PC-3 (cell line): Measurements from ENCODE around the gene CBX7. TPM values are rescaled to one million over a fixed set of nuclear protein-coding genes. Genes with fewer than 3 reads are reported as not detected.

Experiments used
- ATAC-seq: fragments of 200-7000 bp; cut with Tn5 transposase; 2 replicates; pipeline ENCODE4 v1.9.1; 2020; ENCODE audit warnings: mild to moderate bottlenecking, moderate library complexity
- BruUV-seq: library from RNA; stranded (reverse); fragments of 400-500 nt; replicated peaks from 2 replicates; lab custom pipeline; 2021; lab: Mats Ljungman, UMichigan
- CTCF ChIA-PET: fragments of 300-600 bp; sonication (Branson Sonifier 250); formaldehyde crosslinking; loops from one replicate; lab custom pipeline; 2022; ENCODE audit warnings: antibody characterized with exemption; lab: Charles Lee
- POLR2A ChIA-PET: fragments of 300-600 bp; sonication (Branson Sonifier 250); formaldehyde crosslinking; loops from one replicate; lab custom pipeline; 2022; ENCODE audit warnings: antibody characterized with exemption; ENCODE audit not compliant: unreplicated experiment; lab: Charles Lee
- DNase-seq: peaks from one replicate; pipeline ENCODE4 v3.0.0-alpha.2; 2015
- H2AFZ ChIP-seq: fragments of 300-600 bp; sonication (generic); 2 replicates; pipeline ENCODE4 v1.6.0; 2016; ENCODE audit warnings: antibody characterized with exemption, low read length
- H3F3A ChIP-seq: fragments of 300-600 bp; sonication (generic); one replicate; pipeline ENCODE4 v1.6.0; 2017; ENCODE audit warnings: antibody characterized with exemption, low read length, control low read depth, mild to moderate bottlenecking; ENCODE audit not compliant: unreplicated experiment
- H3K27ac ChIP-seq: fragments of 300-600 bp; sonication (generic); 2 replicates; pipeline ENCODE4 v1.5.1; 2016; ENCODE audit warnings: mild to moderate bottlenecking, low read length
- H3K27me3 ChIP-seq: fragments of 300-600 bp; sonication (generic); 2 replicates; pipeline ENCODE4 v1.6.1; 2016; ENCODE audit warnings: low read length, mixed read lengths
- H3K36me3 ChIP-seq: fragments of 300-600 bp; sonication (generic); 2 replicates; pipeline ENCODE4 v1.6.1; 2016; ENCODE audit warnings: low read depth, mixed run types, low read length, mixed read lengths
- H3K4me1 ChIP-seq: fragments of 300-600 bp; sonication (generic); 2 replicates; pipeline ENCODE4 v1.5.1; 2016; ENCODE audit warnings: low read length; ENCODE audit not compliant: insufficient read depth
- H3K4me2 ChIP-seq: fragments of 300-600 bp; sonication (generic); 2 replicates; pipeline ENCODE4 v1.6.0; 2016; ENCODE audit warnings: low read length
- H3K4me3 ChIP-seq: fragments of 300-600 bp; sonication (generic); 2 replicates; pipeline ENCODE4 v1.5.1; 2016; ENCODE audit warnings: mild to moderate bottlenecking, low read length, mixed read lengths
- H3K79me2 ChIP-seq: fragments of 300-600 bp; sonication (generic); 2 replicates; pipeline ENCODE4 v1.6.1; 2017; ENCODE audit warnings: low read length, mixed read lengths
- H3K9ac ChIP-seq: fragments of 300-600 bp; sonication (generic); 2 replicates; pipeline ENCODE4 v1.6.0; 2016; ENCODE audit warnings: mild to moderate bottlenecking, low read length
- H3K9me2 ChIP-seq: fragments of 300-600 bp; sonication (generic); replicated peaks from 2 replicates; pipeline ENCODE4 v1.6.1; 2016; ENCODE audit warnings: mixed run types, low read length, mixed read lengths
- H3K9me3 ChIP-seq: fragments of 300-600 bp; sonication (generic); 2 replicates; pipeline ENCODE4 v1.6.1; 2016; ENCODE audit warnings: low read length, mixed read lengths
- H4K20me1 ChIP-seq: fragments of 300-600 bp; sonication (generic); 2 replicates; pipeline ENCODE4 v1.6.1; 2016; ENCODE audit warnings: low read length, mixed read lengths
- EZH2 ChIP-seq: fragments of 300-600 bp; sonication (generic); IDR thresholded peaks from one replicate; pipeline ENCODE4 v1.6.1; 2017; ENCODE audit warnings: antibody characterized with exemption, mild to moderate bottlenecking, low read length; ENCODE audit not compliant: unreplicated experiment
- EZH2phosphoT487 ChIP-seq: fragments of 300-600 bp; sonication (generic); IDR thresholded peaks from 2 replicates; pipeline ENCODE4 v1.6.1; 2018; ENCODE audit warnings: mild to moderate bottlenecking, antibody characterized with exemption, low read length, borderline replicate concordance
- intact Hi-C: fragments of 100-400 bp; cut with micrococcal nuclease; formaldehyde crosslinking; loops from 2 replicates; pipeline ENCODE4 v1.9.0; 2023
- total RNA-seq: library from RNA; depleted of rRNA; stranded (reverse); fragments of >200 nt; gene quantifications from 2 replicates; pipeline ENCODE4 v1.2.3, GENCODE V29; 2014
- TF ChIP-seq, protein P1 (sequence below): fragments of 300-600 bp; sonication (generic); conservative IDR thresholded peaks from 2 replicates; pipeline ENCODE4 v1.5.1; 2017; ENCODE audit warnings: antibody characterized with exemption, low read depth, mild to moderate bottlenecking, low read length

Gene CBX7
- total RNA-seq, 1 experiment from 2014 or later: 8.6 TPM

DNA sequence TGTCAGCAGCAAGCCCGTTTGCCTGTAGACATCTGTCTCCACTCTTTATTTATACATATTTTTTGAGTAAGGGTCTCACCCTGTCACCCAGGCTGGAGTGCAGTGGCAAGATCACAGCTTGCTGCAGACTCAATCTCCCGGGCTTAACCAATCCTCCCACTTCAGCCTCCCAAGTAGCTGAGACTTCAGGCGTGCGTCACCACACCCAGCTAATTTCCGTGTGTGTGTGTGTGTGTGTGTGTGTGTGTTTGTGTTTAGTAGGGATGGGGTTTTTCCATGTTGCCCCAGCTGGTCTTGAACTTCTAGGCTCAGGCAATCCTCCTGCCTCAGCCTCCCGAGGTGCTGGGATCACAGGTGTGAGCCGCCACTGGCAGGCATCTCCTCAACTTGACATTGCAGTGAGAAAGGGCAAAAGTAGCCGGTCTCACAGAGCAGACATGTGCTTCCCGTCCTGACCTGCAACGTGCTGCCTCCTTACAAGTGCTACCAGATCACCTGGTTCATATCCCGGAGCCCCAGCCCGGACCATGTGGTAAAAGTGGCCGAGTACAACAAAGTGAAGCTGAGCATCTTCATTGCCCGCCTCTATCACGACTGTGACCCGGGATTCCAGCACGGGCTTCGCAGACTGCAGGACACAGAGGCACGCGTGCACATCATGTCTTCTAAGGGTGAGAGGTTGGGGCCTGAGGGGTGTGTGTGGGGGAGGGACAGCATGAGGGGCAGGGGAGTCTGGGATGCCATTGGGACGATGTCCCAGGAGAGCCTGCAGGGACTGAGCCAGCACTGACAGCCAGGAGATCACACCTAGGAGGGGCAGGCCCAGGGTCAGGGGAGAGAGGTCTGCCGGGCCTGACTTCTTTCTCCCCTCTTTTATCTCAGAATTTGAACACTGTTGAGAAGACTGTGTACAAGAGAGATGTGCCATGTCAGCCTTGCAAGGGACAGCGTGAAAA, 61.1 kb downstream of the CBX7 start:
- Histone ChIP-seq H2AFZ (no peak overlapping the region), H3K79me2 (peaks cover 8% of the 10 kb centered on the region; the same call in 1 of the 2 replicates), H3K27ac (peak overlapping the region; percentile 97), H3K9me3 (no peaks in the 10 kb centered on the region), H3F3A (no peaks in the 10 kb centered on the region), H3K4me1 (peaks cover 34% of the 10 kb centered on the region), H3K4me3 (no peak overlapping the region), H4K20me1 (no peaks in the 10 kb centered on the region), H3K4me2 (peak overlapping the region; percentile 69), H3K27me3 (no peaks in the 10 kb centered on the region), H3K36me3 (no peaks in the 10 kb centered on the region), H3K9ac (peak overlapping the region; percentile 76), H3K9me2 (no peaks in the 10 kb centered on the region)
- TSS peak; percentile 67 for BruUV-seq
- DNase-seq (no peak), ATAC-seq (no peak)
- ChIA-PET POLR2A (no interaction called here), CTCF (no interaction called here)
- intact Hi-C loops: loop anchor here (2.0 kb wide), 1 partner anchor 77 kb away; the partner anchor contains the start of gene APOBEC3C
- no peak for TF ChIP-seq EZH2
- TF ChIP-seq EZH2phosphoT487: no peak
- TF ChIP-seq, protein P1, sequence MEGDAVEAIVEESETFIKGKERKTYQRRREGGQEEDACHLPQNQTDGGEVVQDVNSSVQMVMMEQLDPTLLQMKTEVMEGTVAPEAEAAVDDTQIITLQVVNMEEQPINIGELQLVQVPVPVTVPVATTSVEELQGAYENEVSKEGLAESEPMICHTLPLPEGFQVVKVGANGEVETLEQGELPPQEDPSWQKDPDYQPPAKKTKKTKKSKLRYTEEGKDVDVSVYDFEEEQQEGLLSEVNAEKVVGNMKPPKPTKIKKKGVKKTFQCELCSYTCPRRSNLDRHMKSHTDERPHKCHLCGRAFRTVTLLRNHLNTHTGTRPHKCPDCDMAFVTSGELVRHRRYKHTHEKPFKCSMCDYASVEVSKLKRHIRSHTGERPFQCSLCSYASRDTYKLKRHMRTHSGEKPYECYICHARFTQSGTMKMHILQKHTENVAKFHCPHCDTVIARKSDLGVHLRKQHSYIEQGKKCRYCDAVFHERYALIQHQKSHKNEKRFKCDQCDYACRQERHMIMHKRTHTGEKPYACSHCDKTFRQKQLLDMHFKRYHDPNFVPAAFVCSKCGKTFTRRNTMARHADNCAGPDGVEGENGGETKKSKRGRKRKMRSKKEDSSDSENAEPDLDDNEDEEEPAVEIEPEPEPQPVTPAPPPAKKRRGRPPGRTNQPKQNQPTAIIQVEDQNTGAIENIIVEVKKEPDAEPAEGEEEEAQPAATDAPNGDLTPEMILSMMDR: no peak

DNA sequence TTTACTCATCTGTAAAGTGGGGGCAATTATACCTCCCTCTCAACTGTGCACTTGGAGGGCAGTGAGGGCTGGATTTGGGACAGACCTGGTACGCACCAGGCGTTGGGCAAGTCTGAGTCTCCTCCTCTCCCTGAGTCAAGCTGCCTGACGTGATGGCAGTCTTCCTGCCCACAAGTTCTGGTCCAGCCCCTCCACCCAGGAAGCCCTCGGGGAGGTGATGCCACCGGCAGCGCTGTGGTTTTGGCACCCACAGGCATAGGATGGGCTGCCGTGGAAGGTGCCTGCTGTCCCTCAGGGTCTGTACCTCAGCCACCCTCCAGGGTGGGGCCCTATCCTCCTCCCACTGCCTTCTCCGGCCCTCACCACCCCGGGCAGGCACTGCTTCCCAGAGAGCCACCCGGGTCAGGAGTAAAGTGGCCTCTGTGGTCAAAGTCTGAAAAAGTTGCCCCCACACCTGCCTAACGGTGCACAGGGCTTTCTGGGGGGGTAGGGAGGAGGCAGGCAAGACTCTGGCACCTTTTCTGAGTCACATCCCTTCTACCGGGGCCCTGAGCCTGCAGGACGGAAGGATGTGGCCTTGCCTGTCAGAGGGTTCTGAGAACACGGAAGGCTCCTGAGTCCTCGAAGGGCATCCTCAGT, 61.9 kb downstream of the CBX7 start:
- H2AFZ ChIP-seq: no peak overlapping the region
- peak overlapping the region; percentile 81 for H3K9ac ChIP-seq
- ATAC-seq (peak; percentile 80), DNase-seq (peak; percentile 96)
- peak overlapping the region; percentile 97 for H3K27ac ChIP-seq
- H3K4me1 ChIP-seq: peaks cover 34% of the 10 kb centered on the region
- CTCF ChIA-PET: no interaction called here
- H3K79me2 ChIP-seq: peaks cover 8% of the 10 kb centered on the region; the same call in 1 of the 2 replicates
- no peaks in the 10 kb centered on the region for H3K36me3 ChIP-seq
- H3K9me3 ChIP-seq: no peaks in the 10 kb centered on the region
- no TSS peak for BruUV-seq
- peak overlapping the region; percentile 69 for H3K4me2 ChIP-seq
- H3K9me2 ChIP-seq: no peaks in the 10 kb centered on the region
- H4K20me1 ChIP-seq: no peaks in the 10 kb centered on the region
- H3K27me3 ChIP-seq: no peaks in the 10 kb centered on the region
- TF ChIP-seq, protein P1: no peak
- no peak for TF ChIP-seq EZH2
- peak; percentile 95 for TF ChIP-seq EZH2phosphoT487
- no peaks in the 10 kb centered on the region for H3F3A ChIP-seq
- intact Hi-C loops: loop anchor here (1.0 to 2.0 kb wide), 2 partner anchors 24 to 76 kb away; partner anchors contain the start of gene APOBEC3C
- POLR2A ChIA-PET: no interaction called here
- H3K4me3 ChIP-seq: no peak overlapping the region
